GM21515 (cell line): ENCODE measurements around the gene IPO4.
"Not testable (repeated sequence)": the region's sequence is repeated elsewhere in the genome, so short reads cannot be mapped to it uniquely, and the experiment has no call there.

ENCODE experiments used
- ATAC-seq: cut with Tn5 transposase; IDR thresholded peaks from one replicate; pipeline ENCODE4 v1.9.1; 2021; ENCODE audit not compliant: unreplicated experiment

Gene IPO4

GRCh38 chr14:24215495-24216344 lies 27.1 kb upstream of the IPO4 start, which contains the start of gene MDP1:
TSS of gene MDP1 (minus strand) at chr14:24216066. CDS start at chr14:24215955, 111 bp downstream.
- ATAC-seq: peak; percentile 63

DNA sequence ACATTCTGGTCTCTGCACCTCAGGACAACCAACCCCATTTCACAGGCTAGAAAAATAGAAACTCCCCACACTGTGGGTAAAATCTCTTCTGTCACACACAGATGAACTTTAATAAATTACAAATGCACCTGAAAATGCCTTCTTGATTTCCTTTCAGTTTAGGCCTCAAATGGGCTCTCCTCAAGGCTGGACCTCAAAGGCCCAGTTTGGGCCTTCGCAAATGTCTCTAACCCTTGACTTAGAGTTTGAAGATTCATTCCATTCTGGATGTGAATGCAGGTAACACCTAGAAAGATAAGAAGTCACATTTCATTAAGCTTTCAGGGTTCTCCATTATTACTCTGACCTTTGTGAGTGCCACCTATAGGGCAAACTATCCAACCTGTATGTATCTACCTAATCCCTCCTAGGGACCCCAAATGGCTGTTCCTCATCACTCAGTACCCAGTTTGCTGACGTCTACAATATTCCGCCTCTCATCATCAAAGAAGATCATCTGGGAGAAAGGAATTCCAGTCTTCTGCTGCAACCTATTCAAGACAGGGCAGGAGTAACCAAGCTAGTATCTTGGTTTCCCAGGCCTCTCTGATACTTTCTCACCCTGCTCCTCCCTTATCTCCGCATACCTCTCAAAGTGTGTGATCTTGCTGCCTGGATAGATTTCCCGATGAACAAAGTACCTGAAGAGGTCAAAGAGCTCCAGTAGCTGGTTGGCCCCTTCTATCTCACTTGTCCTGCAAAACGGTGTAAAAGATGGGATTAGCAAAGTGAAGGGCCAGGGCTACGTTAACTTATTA lies 25.4 kb upstream of the IPO4 start:
- ATAC-seq: no peak

- peak; percentile 81 for ATAC-seq
These were observed 24.6 kb upstream of the IPO4 start, which contains the start of gene CHMP4A for GRCh38 chr14:24212924-24213865. TSS of gene CHMP4A (minus strand) at chr14:24213488. CDS start at chr14:24213439, 49 bp downstream.

GRCh38 chr14:24211311-24211710 lies 22.7 kb upstream of the IPO4 start:
- ATAC-seq: no peak

DNA sequence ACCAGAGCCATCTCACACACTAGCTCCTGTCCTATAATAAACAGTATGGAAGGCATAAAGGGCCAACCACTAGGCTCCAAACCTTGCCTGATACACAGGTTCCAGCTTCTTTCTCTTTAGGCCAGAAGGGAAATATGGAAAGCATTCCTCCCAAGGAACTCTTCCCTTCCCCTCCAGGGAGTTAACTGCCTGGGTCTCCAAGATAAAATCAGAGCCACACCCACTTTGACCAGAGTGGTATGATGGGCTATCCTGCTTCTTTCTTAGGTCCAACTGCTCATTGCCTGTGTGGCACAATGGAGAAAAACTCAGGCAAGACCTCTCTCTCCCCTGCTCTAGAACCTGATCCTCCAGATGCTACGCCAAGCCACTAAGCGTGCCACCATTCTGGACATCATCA lies 19.0 kb upstream of the IPO4 start:
- ATAC-seq: no peak

GRCh38 chr14:24207104-24207551 lies 18.5 kb upstream of the IPO4 start:
- ATAC-seq: no peak

DNA sequence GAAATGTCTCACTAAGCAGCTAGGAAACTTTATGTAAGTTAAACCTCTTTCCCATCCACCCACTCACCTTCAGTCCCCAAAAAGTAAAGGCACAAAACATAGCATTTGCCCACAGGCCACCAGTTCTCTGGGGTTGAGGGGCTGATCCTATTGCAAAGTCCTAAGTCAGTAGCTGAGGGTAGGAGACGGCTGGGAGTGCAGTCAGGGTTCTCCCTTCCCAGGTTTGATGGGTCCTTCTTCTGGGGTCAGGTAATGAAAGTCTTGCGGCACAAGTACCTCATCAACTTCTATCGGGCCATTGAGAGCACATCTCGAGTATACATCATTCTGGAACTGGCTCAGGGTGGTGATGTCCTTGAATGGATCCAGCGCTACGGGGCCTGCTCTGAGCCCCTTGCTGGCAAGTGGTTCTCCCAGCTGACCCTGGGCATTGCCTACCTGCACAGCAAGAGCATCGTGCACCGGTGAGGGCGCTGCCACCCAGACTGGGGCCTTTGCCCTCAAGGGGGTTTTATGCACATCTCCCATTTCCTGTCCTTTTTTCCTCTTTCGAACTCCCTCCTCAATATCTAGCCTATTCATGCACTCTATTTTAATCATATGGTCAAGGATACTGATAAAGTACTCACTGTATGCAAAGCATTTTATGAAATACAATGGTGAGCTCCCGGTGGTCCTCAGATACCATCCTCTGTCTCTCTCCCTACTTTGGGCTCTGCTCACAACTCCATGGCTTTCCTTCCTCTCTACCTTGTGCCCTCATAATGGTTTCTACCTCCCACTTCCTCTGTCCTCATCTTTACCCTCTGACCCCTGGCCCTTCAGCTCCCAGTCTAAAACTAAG lies 17.9 kb upstream of the IPO4 start:
- ATAC-seq: no peak

DNA sequence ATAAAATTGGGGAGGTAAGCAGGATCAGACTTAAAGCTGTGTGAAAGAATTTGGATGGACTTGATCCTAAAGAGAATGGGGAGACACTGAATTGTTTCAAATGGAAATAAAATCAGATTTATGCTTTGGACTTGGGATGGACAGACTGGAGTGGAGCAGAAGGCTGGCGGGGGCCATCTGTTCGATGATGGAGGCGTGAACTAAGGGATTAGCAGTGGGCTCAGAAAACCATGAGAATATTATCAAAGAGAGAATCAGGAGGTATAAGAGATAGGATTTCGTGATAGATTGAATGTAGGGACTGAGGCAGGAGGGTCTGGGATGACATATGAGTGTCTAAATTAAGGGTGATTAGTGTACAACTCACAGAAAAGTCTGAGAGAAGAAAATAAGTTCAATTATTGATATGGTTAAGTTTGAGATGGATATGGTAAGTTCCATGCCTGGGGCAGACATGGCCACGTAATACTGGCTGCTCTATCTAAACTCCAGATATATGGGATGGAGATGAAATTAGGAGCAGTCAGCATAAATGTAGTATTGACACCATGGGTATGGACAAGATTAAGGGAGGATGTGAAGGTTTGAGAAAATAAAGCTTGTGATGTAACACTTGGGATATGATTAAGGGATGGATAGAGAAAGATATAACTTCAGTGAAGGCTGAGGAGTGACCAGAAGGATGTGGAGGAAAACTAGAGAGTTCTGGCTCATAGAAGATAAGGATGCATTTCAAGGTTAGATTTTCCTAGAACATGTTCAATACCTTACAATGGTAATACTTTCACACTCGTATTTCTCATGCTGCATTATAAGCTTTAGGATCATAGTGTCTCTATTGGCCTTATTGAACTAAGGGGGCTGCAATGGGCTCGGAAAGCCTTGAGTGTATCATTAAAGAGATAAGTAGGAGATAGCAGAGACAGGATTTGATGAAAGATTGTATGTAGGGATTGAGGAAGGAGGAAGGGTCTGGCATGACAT lies 15.8 kb upstream of the IPO4 start:
- no peak for ATAC-seq

- not testable (repeated sequence) for ATAC-seq
These were observed 14.8 kb upstream of the IPO4 start for GRCh38 chr14:24203249-24203886.

- ATAC-seq: not testable (repeated sequence)
These were observed 13.9 kb upstream of the IPO4 start for GRCh38 chr14:24202538-24202937.

DNA sequence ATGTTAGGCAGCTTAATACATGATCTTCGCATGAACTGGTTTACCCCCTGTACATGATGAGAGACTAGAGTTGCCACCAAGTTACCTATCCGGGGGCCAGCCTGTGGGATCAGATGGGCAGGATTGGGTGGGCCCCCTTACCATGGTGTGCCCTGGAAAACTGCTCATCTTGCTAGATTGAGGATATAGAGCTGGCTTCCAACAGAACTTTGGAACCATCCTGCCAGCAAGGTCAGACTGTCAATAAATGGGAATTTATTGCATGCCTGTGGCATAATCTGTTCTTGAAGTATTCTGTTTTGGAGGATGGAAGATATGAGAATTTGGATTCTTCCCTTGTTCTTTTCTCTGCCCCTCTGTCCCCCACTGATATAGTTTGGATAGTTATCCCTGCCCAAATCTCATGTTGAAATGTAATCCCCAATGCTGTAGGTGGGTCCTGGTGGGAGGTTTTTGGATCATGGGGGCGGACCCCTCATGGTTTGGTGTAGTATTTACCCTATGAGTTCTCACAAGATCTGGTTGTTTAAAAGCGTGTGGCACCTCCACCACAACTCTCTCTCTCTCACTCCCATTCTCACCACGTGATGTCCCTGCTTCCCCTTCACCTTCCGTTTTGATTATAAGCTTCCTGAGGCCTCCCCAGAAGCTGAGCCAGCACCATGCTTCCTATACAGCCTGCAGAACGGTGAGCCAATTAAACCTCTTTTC lies 10.4 kb upstream of the IPO4 start:
- no peak for ATAC-seq

DNA sequence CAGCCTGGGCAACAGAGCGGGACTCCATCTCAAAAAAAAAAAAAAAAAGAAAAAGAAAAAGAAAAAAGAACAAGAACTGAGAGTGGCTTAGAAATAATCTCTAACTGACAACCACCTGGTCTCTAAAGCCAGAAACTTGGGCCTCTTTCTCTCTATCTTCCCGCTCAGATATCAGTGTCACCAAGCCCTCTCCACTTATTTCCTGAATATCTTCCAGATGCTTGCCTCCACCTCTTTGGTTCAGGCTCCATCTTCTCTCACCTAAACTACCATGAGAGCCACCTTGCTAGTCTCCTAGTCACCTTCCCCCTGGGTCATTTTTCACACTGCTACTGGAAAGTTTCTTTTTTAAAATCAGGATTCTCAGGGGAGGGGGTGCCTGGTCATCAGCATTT lies 8.4 kb upstream of the IPO4 start:
- ATAC-seq: no peak

DNA sequence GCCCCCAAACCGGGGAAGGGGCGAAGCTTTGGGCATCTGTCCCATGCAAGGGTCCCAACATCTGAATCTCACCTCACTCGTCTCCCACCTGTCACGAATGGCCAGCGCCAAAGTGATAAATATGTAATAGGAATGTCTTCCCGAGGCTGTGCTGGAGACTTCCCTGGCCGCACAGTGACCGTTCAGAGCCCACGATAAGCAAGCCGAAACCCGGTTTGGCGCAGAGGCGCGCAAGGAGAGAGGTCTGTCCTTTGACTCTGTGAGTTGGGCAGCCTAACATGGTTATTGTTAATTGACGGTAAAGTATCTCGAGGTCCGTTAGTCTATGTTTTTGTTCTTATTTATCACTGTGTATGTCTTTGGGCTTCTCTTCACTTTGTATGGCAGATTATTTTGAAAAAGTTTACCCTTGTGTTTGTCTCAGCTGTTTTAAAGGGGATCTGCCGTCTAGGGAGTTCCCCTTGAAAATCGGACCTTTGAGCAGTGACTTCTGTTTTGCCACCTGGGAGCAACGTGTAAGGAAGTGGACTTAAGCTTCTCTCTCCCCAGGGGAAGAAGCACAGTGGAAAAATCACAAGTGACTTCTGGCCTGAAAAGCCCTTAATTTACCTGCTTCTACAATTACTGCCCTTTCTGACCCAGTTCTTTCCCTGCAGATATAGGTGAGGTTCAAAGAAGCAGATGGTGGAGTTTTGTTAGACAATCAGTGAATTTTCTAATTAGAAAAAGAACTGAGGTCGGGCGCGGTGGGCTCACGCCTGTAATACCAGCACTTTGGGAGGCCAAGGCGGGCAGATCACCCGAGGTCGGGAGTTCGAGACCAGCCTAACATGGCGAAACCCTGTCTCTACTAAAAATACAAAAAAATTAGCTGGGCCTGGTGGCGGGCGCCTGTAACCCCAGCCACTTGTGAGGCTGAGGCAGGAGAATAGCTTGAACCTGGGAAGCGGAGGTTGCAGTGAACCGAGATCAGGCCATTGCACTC lies 7.7 kb upstream of the IPO4 start:
- peak; percentile 21 for ATAC-seq

GRCh38 chr14:24195186-24196070 lies 6.8 kb upstream of the IPO4 start, which contains the start of gene TM9SF1:
TSS of gene TM9SF1 (minus strand) at chr14:24195441. CDS start at chr14:24195019, 422 bp downstream.
- peak; percentile 78 for ATAC-seq

- no peak for ATAC-seq
These were observed 6.2 kb upstream of the IPO4 start for GRCh38 chr14:24194873-24195185.
